Activated CD4-positive, alpha-beta T cell treated with anti-CD3 and anti-CD28 coated beads, Interleukin-2, amount 50 U/mL, for 1 hour (primary cell): ENCODE results near the gene OR2T11.
"Not testable (repeated sequence)": the region's sequence is repeated elsewhere in the genome, so short reads cannot be mapped to it uniquely, and the experiment has no call there.

Source experiments
- DNase-seq: peaks from one replicate; pipeline ENCODE4 v3.0.0-alpha.2; 2020

The OR2T11 gene

GRCh38 chr1:248634991-248635390, at the start of gene OR2T11:
Gene OR2T11 (minus strand): TSS chr1:248635091. CDS start chr1:248627128, 7,963 bp downstream.
- DNase-seq, result not testable (repeated sequence)

- no peak for DNase-seq
Measured at GRCh38 chr1:248681651-248682050, 46.8 kb upstream of the OR2T11 start.

- DNase-seq, result no peak
Measured at GRCh38 chr1:248670003-248670402, 35.1 kb upstream of the OR2T11 start.

DNA sequence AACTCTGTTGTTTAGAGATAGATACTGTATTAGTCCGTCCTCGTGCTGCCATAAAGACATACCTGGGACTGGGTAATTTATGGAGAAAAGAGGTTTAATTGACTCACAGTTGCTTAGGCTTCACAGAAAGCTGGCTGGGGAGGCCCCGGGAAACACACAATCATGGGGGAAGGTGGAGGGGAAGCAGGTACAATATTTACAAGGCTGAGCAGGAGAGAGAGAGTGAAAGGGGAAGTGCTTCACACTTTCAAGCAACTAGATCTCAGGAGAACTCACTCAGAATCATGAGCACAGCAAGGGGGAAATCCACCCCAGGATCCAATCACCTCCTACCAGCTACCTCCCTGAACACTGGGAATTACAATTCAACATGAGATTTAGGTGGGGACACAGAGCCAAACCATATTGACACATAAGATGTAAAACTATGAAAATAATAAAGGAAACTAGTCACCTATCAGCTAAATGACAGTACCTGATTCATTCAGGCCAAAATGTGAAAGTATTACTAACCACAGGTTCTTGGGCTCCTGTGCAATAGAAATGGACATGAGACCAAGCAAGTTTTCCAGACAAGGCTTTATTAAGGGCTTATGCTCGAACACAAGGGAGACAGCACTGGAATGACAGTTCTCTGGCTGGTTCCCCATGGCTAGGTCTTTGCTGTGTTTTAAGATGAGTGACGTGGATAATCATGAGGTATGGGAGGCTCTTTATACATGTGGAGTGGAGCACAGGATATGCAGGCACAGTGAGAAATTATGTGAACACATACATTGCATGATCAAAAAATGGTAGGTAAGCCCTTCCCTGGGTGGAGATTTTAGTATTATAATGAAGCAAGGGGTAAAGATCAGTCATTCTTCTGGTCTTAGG, 28.8 kb upstream of the OR2T11 start:
- not testable (repeated sequence) for DNase-seq

- not testable (repeated sequence) for DNase-seq
Measured at GRCh38 chr1:248656797-248657196, 21.9 kb upstream of the OR2T11 start.

- not testable (repeated sequence) for DNase-seq
Measured at GRCh38 chr1:248655354-248655753, 20.5 kb upstream of the OR2T11 start, which contains the start of gene OR2T27. Gene OR2T27 (minus strand): TSS chr1:248655528. CDS start chr1:248650884, 4,644 bp downstream.

- DNase-seq, result not testable (repeated sequence)
Measured at GRCh38 chr1:248648770-248649536, 14.1 kb upstream of the OR2T11 start.

DNA sequence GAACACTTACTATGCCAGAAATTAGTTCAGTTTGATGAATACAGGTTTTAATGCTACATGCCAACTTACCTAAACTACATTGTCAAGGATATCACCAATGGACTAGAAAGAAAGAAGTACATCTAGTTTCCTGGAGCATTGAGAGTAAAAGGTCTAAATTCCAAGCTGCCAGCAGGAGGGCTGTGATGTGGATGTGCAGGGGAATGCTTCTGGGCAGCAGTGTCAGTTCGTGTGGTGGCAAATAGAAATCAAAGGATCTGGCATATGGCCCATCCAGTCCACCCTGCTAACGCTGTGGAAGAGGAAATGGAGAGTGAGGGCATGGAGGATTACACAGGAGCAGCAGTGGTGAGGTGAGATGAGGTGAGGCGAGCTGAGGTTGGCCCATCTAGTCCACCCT, 10.3 kb upstream of the OR2T11 start, which contains the start of gene OR2T35:
Gene OR2T35, minus strand, starts transcription at position 101 of the 400 bp plus-strand sequence. CDS start 6,020 bp downstream, outside the sequence.
- DNase-seq, result not testable (repeated sequence)

- DNase-seq, result not testable (repeated sequence)
Measured at GRCh38 chr1:248642971-248643651, 8.2 kb upstream of the OR2T11 start.

DNA sequence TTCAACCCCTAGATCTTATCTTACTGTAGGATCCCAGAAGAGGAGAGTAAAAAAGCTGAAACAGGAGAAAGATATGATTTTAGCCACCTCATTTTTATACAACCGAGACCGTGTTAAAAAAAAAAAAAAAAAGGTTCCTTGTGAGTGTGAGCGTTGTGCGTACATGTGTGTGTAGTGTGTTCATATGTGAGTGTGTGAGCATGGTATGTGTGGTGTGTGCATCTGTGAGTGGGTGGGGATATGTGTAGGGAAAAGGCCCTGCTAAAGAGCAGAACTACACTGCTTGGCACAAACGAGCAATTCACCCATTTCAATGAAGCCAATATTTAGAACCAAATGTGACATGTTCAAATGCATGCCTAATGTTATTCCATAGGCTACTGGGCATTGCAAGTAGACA, 6.7 kb upstream of the OR2T11 start:
- not testable (repeated sequence) for DNase-seq

DNA sequence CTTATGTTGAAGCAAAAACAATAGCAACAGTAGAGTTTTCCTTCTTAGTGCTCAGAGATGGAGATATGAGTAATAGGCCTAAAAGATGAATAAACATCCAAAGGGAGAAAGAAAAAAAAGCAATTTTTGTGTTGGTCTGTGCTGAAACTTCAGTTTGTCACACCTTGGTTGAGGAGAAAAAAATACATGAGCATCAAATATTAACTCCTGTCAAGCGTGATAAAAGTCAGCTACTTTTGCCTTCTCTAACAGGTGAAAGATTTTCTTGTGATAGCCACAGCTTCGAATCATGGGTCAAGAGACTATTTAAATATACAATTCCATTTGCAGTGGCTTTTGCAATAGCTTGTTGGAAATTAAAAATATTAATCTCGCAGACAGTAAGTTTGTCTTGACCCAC, 6.0 kb upstream of the OR2T11 start:
- DNase-seq, result not testable (repeated sequence)

DNA sequence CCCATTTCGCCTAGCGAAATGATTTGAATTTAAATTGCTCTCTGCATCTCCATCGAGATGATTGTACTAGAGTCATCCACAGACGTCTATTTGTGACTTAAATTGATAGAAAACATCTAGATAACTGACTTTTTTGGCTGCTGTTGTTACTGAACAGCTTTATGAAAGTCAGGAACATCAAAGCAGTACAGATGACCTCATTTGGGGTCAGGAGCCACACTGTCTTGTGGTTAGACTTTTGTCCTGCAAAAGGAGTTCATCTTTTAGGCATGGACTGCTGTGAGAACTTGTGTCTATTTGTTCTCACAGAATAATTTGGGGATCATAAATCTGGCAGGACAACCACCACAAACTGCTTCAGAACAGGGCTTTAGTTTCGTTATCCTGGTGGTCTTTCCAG, 4.8 kb upstream of the OR2T11 start:
- DNase-seq, result not testable (repeated sequence)

- not testable (repeated sequence) for DNase-seq
Measured at GRCh38 chr1:248636612-248637011, 1.7 kb upstream of the OR2T11 start.

DNA sequence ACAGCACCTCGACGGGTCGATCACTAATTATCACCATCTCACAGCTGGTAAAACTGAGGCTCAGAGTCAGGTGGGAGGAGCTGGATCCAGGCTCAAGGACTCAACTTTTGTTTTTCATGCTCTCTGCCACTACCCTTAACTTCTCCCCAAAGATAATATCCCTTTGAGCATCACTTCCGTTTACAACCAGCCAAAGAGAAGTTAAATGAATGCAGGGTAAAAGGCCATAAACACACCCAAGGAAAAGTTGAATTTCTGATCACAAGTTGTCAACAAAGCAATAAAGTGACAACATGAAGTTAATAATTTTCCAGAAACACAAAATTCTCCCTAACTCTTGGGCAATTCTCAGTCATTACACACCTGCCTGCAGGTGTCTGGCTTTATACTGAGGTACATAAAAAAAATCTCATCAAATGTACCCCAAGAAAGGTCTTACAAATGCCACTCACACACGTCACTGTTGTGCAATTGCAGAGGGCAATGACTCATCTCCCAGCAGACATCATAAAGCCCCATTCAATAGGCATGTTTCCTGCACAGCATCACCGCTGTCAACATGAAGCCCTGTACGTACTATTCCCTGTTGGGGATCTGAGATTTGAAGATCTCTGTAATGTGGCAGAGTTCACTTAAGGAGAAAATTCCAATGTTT, 3.4 kb downstream of the OR2T11 start:
- no peak for DNase-seq

DNA sequence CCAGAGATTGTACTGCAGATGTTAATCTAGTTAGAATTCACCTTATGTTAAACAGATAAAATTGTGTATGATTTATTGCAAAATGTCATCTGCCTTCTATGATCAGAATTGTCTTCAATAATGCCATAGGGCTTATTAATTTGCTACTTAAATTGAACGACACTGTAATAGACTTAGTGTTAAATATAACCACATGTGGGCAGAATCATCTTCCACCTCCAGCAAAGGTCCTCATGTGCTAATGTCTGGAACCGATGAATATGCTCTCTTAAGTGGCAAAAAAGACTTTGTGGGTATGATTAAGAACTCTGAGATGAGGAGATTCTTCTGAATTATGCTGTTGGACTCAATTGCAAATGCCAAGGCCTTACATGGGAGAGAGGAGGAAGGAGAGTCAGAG, 4.3 kb downstream of the OR2T11 start:
- DNase-seq, result no peak

- DNase-seq, result no peak
Measured at GRCh38 chr1:248627971-248628844, 6.7 kb downstream of the OR2T11 start.

DNA sequence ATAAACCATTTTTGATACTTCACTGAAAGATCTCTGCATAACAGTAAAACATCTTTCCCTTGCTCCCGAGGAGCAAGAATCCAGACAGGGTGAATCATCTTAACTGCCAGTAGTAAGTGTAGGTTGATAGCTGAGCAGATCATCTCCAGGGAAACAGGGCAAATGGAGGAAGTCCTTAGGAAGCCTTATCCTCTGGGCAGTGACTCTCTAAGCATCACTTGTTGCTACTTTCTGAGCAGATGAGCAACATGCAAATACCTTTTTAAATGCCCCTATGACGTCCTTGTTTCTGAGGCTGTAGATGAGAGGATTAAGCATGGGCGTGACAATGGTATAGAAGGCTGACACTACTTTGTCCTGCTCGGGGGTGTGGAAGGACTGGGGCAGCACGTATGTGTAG, 8.9 kb downstream of the OR2T11 start:
- DNase-seq, result no peak

- DNase-seq, result no peak
Measured at GRCh38 chr1:248625166-248625565, 9.7 kb downstream of the OR2T11 start.

GRCh38 chr1:248622570-248623001, 12.3 kb downstream of the OR2T11 start:
- no peak for DNase-seq

DNA sequence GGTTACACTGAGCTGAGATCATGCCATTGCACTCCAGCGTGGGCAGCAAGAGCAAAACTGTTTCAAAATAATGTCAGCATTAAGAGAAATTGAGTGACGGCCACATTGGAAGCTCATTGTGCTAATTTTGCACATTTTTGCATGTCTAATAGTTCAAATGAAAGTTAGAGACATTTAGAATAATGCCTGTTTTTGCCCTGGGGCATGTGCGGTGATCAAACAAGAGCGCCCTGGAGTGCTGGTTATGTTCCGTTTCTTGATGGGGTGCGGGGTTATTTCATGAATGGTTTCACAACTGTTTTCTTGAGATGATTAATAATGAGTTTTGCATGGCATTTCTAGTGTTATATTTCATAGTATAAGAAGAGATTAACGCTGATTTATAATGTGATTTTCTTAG, 13.1 kb downstream of the OR2T11 start:
- no peak for DNase-seq

DNA sequence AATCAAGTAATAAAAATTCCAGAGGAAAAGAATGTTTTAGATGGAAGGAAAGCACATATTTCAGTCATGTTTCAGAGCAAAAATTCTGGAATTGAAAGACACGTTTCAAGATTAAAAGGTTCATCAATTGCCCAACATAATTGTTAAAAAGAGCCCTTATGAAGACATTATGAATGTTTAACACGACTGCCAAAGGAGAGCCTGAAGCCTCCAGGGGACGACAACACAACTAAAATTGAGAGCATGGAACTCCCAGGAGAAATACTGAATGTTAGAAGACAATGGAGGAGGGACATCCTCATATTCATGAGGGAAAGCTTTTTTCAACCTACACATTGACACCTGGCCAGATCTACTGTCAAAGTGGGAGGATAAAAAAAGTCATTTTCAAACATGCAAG, 16.0 kb downstream of the OR2T11 start:
- peak; percentile 38 for DNase-seq
